Measurements from ENCODE around the gene CBX6. TPM values are rescaled to one million over a fixed set of nuclear protein-coding genes. Genes with fewer than 3 reads are reported as not detected.
A peak's percentile ranks its signal among the peaks of the same experiment; 100 is the strongest.

CBX6 gene
- total and polyA plus RNA-seq, 2 of the 8 experiments (the other 6 are each of a cell fraction or from before 2014, with no cell fraction given) = 10.6 to 27.5 TPM

GRCh38 chr22:38843201-38843656 lies 28.8 kb downstream of the CBX6 start (continued):
- TF ChIP-seq SIN3A (conservative IDR thresholded peaks at IDR 0.05 in 1 of 2, IDR thresholded peaks at IDR 0.05 in 1 of 2; ENCODE audit: low read depth in 1 of 2, low read length in 2 of 2) (0 out of 4 replicates have a peak, but pooled peaks of 1 of the 2 experiments have one; percentile 49), HDAC2 (IDR thresholded peaks at IDR 0.05; ENCODE audit: borderline replicate concordance in 1 of 2, low read depth in 2 of 2, low read length in 2 of 2) (no peak), RNF2 (IDR thresholded peaks at IDR 0.05; ENCODE audit: borderline replicate concordance, low read depth, low read length, missing control alignments, poor library complexity, severe bottlenecking) (no peak), HDAC6 (IDR thresholded peaks at IDR 0.05; ENCODE audit: low read depth, low read length) (no peak), CBX8 (IDR thresholded peaks at IDR 0.05; ENCODE audit: borderline replicate concordance, low read depth, low read length) (no peak), POLR2A (IDR thresholded peaks at IDR 0.05; ENCODE audit: control extremely low read depth in 1 of 2, low read depth in 2 of 2, low read length in 2 of 2) (peak in 1 of 2 experiments; percentile 0; a peak in 1 of 3 replicates), TAF1 (IDR thresholded peaks at IDR 0.05; ENCODE audit: low read depth, low read length) (peak; percentile 48; the same call in 1 of the 2 replicates), JUND (IDR thresholded peaks at IDR 0.05; ENCODE audit: low read length) (no peak), SP4 (IDR thresholded peaks at IDR 0.05; ENCODE audit: low read length) (no peak), NRF1 (IDR thresholded peaks at IDR 0.05; ENCODE audit: low read depth, low read length) (no peak), KDM5A (IDR thresholded peaks at IDR 0.05; ENCODE audit: low read length) (no peak), BACH1 (IDR thresholded peaks at IDR 0.05; ENCODE audit: low read length) (no peak), POLR2AphosphoS5 (IDR thresholded peaks at IDR 0.05; ENCODE audit: low read depth, low read length) (no peak), USF2 (IDR thresholded peaks at IDR 0.05; ENCODE audit: low read length) (no peak), TCF12 (IDR thresholded peaks at IDR 0.05; ENCODE audit: low read depth, low read length) (no peak)
- TF ChIP-seq, protein P1, sequence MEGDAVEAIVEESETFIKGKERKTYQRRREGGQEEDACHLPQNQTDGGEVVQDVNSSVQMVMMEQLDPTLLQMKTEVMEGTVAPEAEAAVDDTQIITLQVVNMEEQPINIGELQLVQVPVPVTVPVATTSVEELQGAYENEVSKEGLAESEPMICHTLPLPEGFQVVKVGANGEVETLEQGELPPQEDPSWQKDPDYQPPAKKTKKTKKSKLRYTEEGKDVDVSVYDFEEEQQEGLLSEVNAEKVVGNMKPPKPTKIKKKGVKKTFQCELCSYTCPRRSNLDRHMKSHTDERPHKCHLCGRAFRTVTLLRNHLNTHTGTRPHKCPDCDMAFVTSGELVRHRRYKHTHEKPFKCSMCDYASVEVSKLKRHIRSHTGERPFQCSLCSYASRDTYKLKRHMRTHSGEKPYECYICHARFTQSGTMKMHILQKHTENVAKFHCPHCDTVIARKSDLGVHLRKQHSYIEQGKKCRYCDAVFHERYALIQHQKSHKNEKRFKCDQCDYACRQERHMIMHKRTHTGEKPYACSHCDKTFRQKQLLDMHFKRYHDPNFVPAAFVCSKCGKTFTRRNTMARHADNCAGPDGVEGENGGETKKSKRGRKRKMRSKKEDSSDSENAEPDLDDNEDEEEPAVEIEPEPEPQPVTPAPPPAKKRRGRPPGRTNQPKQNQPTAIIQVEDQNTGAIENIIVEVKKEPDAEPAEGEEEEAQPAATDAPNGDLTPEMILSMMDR (IDR thresholded peaks at IDR 0.05; ENCODE audit: control extremely low read depth in 1 of 3, insufficient read depth in 1 of 3, low read depth in 1 of 3, low read length in 3 of 3) = peak in 2 of 3 experiments; percentile 31 to 36; a peak in 3 of 4 replicates
